K562 (cell line): ENCODE data around the gene TARS2. TPM values are rescaled to one million over a fixed set of nuclear protein-coding genes. Genes with fewer than 3 reads are reported as not detected.

Experiments
- ATAC-seq: fragments of 200-7000 bp; cut with Tn5 transposase; 3 replicates; pipeline ENCODE4 v1.9.1; 2020; ENCODE audit warnings: moderate library complexity
- BruUV-seq: library from RNA; stranded (reverse); fragments of 400-500 nt; replicated peaks from 2 replicates; lab custom pipeline; 2021; lab: Mats Ljungman, UMichigan
- CTCF ChIA-PET: fragments of 300-600 bp; formaldehyde crosslinking; extraction: SDS; loops from one replicate; lab custom pipeline; 2021; ENCODE audit warnings: low intra/inter-chr PET ratio; lab: Yijun Ruan, JAX
- POLR2A ChIA-PET: fragments of 300-600, 350-650 bp; sonication (Branson Sonifier 250); formaldehyde crosslinking; extraction: SDS; loops from one replicate; lab custom pipeline; 2021; ENCODE audit warnings: antibody characterized with exemption, inconsistent platforms; lab: Yijun Ruan, JAX
- DNase-seq, 4 experiments: peaks; one replicate each; pipeline versions ENCODE4 v3.0.0 to v3.0.0-alpha.2; 2011 to 2018; ENCODE audit warnings: low spot score in 3 of 4, mixed read lengths in 3 of 4; ENCODE audit errors: extremely low read depth in 1 of 4
- FAIRE-seq: peaks from 2 replicates; lab custom pipeline; 2011; peaks lifted over from hg19 to GRCh38; lab: Jason Lieb, UNC
- H2AFZ ChIP-seq: 2 replicates; pipeline ENCODE4 v1.6.0; 2011; ENCODE audit warnings: low read depth, low read length, control low read depth, inconsistent platforms
- H3K27ac ChIP-seq: fragments of 200-600 bp; 3 replicates; pipeline ENCODE4 v1.8.0; 2011; ENCODE audit warnings: low read depth, mild to moderate bottlenecking, control low read depth, inconsistent platforms, low read length, moderate library complexity, mixed read lengths; ENCODE audit errors: extremely low read depth
- H3K27me3 ChIP-seq, 2 experiments: fragments of 300-600 bp in 1 of 2; 2 replicates in 1 of 2; 3 replicates in 1 of 2; pipeline versions ENCODE4 v1.6.0 to v1.8.0; 2011; ENCODE audit warnings: inconsistent platforms in 2 of 2, low read length in 2 of 2, mild to moderate bottlenecking in 1 of 2, mixed read lengths in 1 of 2, moderate library complexity in 1 of 2; ENCODE audit not compliant: control insufficient read depth in 2 of 2, insufficient read depth in 2 of 2
- H3K36me3 ChIP-seq: fragments of 300-600 bp; 3 replicates; pipeline ENCODE4 v1.8.0; 2011; ENCODE audit warnings: mild to moderate bottlenecking, low read length, inconsistent platforms; ENCODE audit not compliant: control insufficient read depth, insufficient read depth
- H3K4me1 ChIP-seq, 2 experiments: fragments of 200-600 bp in 1 of 2; replicated peaks in 1 of 2; 2 replicates in 1 of 2; 3 replicates in 1 of 2; pipeline versions ENCODE4 v1.5.1 to v1.8.0; 2011; ENCODE audit warnings: inconsistent platforms in 2 of 2, low read length in 2 of 2, mild to moderate bottlenecking in 1 of 2, mixed read lengths in 1 of 2, moderate library complexity in 1 of 2; ENCODE audit not compliant: control insufficient read depth in 2 of 2, insufficient read depth in 2 of 2
- H3K4me2 ChIP-seq: 2 replicates; pipeline ENCODE4 v1.6.1; 2011; ENCODE audit warnings: low read length, control low read depth, inconsistent platforms, mixed read lengths; ENCODE audit not compliant: insufficient read depth
- H3K4me3 ChIP-seq: fragments of 200-600 bp; sonication (generic), shearing (Covaris generic); 2 replicates; pipeline ENCODE4 v1.5.1; 2016; ENCODE audit warnings: control low read depth, inconsistent platforms
- H3K79me2 ChIP-seq: fragments of 200-600 bp; 3 replicates; pipeline ENCODE4 v1.8.0; 2011; ENCODE audit warnings: low read length, inconsistent platforms; ENCODE audit not compliant: control insufficient read depth, insufficient read depth
- H3K9ac ChIP-seq, 2 experiments: 2 replicates each; pipeline versions ENCODE4 v1.6.0 to v1.6.1; 2011; ENCODE audit warnings: low read depth in 2 of 2, low read length in 2 of 2, control low read depth in 1 of 2, inconsistent platforms in 1 of 2, mild to moderate bottlenecking in 1 of 2, mixed read lengths in 1 of 2; ENCODE audit not compliant: insufficient read depth in 1 of 2
- H3K9me1 ChIP-seq: one replicate; pipeline ENCODE4 v1.6.0; 2011; ENCODE audit warnings: inconsistent platforms, mild to moderate bottlenecking, low read length, moderate library complexity; ENCODE audit not compliant: control insufficient read depth, insufficient read depth
- H3K9me3 ChIP-seq: replicated peaks from 2 replicates; pipeline ENCODE4 v1.5.1; 2011; ENCODE audit warnings: low read depth, low read length, inconsistent platforms; ENCODE audit not compliant: control insufficient read depth, insufficient read depth
- H4K20me1 ChIP-seq: replicated peaks from 2 replicates; pipeline ENCODE4 v1.6.1; 2011; ENCODE audit warnings: low read length, inconsistent platforms, mixed read lengths; ENCODE audit not compliant: control insufficient read depth, insufficient read depth
- ETV5 ChIP-seq: sonication (generic); formaldehyde crosslinking; IDR thresholded peaks from 2 replicates; pipeline ENCODE4 v1.4.0; 2020; ENCODE audit warnings: low read depth, mild to moderate bottlenecking, missing genetic modification reagents
- GATAD2A ChIP-seq: fragments of 450-650 bp; IDR thresholded peaks from 2 replicates; pipeline ENCODE4 v1.6.1; 2017
- GTF2F1 ChIP-seq: IDR thresholded peaks from 2 replicates; pipeline ENCODE4 v1.6.1; 2011; ENCODE audit warnings: low read depth, low read length, improper control_type of control experiment
- HDAC1 ChIP-seq, 2 experiments: fragments of 450-650 bp; IDR thresholded peaks; 2 replicates each; pipeline ENCODE4 v1.6.1; 2016 to 2017; ENCODE audit warnings: inconsistent platforms in 1 of 2, mild to moderate bottlenecking in 1 of 2, moderate library complexity in 1 of 2
- HLTF ChIP-seq: fragments of 450-650 bp; IDR thresholded peaks from 2 replicates; pipeline ENCODE4 v1.6.1; 2016
- HNRNPLL ChIP-seq: fragments of 200-400 bp; formaldehyde crosslinking; IDR thresholded peaks from 2 replicates; pipeline ENCODE4 v1.6.1; 2017; ENCODE audit warnings: low read length, low read depth, mild to moderate bottlenecking; ENCODE audit not compliant: poor library complexity, severe bottlenecking
- MAFF ChIP-seq: IDR thresholded peaks from 2 replicates; pipeline ENCODE4 v1.6.1; 2012; ENCODE audit warnings: low read length, improper control_type of control experiment
- SNRNP70 ChIP-seq: fragments of 200-400 bp; formaldehyde crosslinking; optimal IDR thresholded peaks from 2 replicates; pipeline ENCODE3; 2017; ENCODE audit warnings: low read depth, low read length
- THRB ChIP-seq: fragments of 450-650 bp; formaldehyde crosslinking; conservative IDR thresholded peaks from 2 replicates; pipeline ENCODE4 v1.4.0; 2022; ENCODE audit warnings: mild to moderate bottlenecking, missing genetic modification characterization
- ZBTB12 ChIP-seq: fragments of 250-450 bp; sonication (Bioruptor Pico); IDR thresholded peaks from 2 replicates; pipeline ENCODE4 v1.4.0; 2020
- ZNF184 ChIP-seq: sonication (generic); formaldehyde crosslinking; IDR thresholded peaks from 2 replicates; pipeline ENCODE4 v1.5.0; 2020; ENCODE audit warnings: missing genetic modification reagents
- ZNF232 ChIP-seq: sonication (generic); formaldehyde crosslinking; IDR thresholded peaks from 2 replicates; pipeline ENCODE4 v1.8.0; 2022; ENCODE audit warnings: mild to moderate bottlenecking, missing genetic modification reagents
- ZNF445 ChIP-seq: fragments of 250-450 bp; sonication (Bioruptor Pico); IDR thresholded peaks from 2 replicates; pipeline ENCODE4 v1.4.0; 2020; ENCODE audit warnings: low read depth, mild to moderate bottlenecking, moderate library complexity
- WGBS: fragments of 100-300 bp; shearing (Covaris generic); methylation state at CpG from one replicate; pipeline ENCODE4 v1.1.6; 2016; ENCODE audit warnings: low coverage, mixed read lengths; ENCODE audit not compliant: insufficient coverage; ENCODE audit errors: missing lambda C conversion rate; 5-methylcytosine and 5-hydroxymethylcytosine counted together
- in situ Hi-C: fragments of 300-500 bp; cut with MboI; formaldehyde crosslinking; loops from 4 replicates; pipeline ENCODE4 v1.15.0; 2018; ENCODE audit warnings: inconsistent platforms, mixed read lengths
- intact Hi-C: fragments of 100-400 bp; cut with micrococcal nuclease; formaldehyde crosslinking; loops from 2 replicates; pipeline ENCODE4 v1.14.2; 2022
- polyA plus RNA-seq, 8 experiments: library from polyadenylated mRNA; depleted of rRNA in 4 of 8; stranded (reverse) in 5 of 8; unstranded in 3 of 8; fragments of >200 nt; fragmentation: Nextera tagmentation in 2 of 8; fragmentation: Illumina TruSeq in 1 of 8; extraction: Ambion mirVana in 2 of 8; extraction: Trizol in 1 of 8; gene quantifications; 2 replicates each; pipeline versions ENCODE4 v1.2.1 to v1.2.3, GENCODE V29; 2011 to 2014; ENCODE audit warnings: inconsistent platforms in 1 of 8, missing spikeins in 1 of 8
- total RNA-seq, 7 experiments: library from RNA; depleted of rRNA in 6 of 7; stranded (reverse); fragments of >200 nt in 6 of 7; fragmentation: Illumina TruSeq in 2 of 7; extraction: Trizol in 2 of 7; gene quantifications; 2 replicates each; pipeline versions ENCODE4 v1.2.1 to v1.2.3, GENCODE V29; 2011 to 2021; ENCODE audit warnings: low replicate concordance in 1 of 7

The TARS2 gene
- total and polyA plus RNA-seq, 9 of the 15 experiments (the other 6 are each of a cell fraction or from before 2014, with no cell fraction given) = 17.0 to 64.2 (median 39.4) TPM

GRCh38 chr1:150444232-150444631 is 43.0 kb upstream of the TARS2 start:
- FAIRE-seq (no peak), ATAC-seq (no peak), DNase-seq (no peak)
- Histone ChIP-seq H3K9me1 (no peaks in the 10 kb centered on the region), H3K4me1 (no peaks in the 10 kb centered on the region), H3K9ac (no peak overlapping the region), H3K27ac (no peak overlapping the region), H2AFZ (no peak overlapping the region), H3K79me2 (no peaks in the 10 kb centered on the region; the same call in 2 of the 3 replicates), H3K4me3 (no peak overlapping the region), H3K36me3 (peaks cover 83% of the 10 kb centered on the region), H3K9me3 (no peaks in the 10 kb centered on the region), H3K4me2 (no peak overlapping the region), H3K27me3 (no peaks in the 10 kb centered on the region), H4K20me1 (no peaks in the 10 kb centered on the region)
- POLR2A ChIA-PET = interaction anchor here (0.6 kb wide), 1 partner anchor 72 kb away, joined by 3 read pairs; no protein-coding TSS in a partner anchor
- CTCF ChIA-PET = no interaction called here
- 93% methylated on average over 1 of the region's 1 CpG for WGBS
- no peak for TF ChIP-seq ZBTB12
- TF ChIP-seq ETV5 (CRISPR knock-in tag) = no peak
- no peak for TF ChIP-seq SNRNP70
- no peak for TF ChIP-seq ZNF445 (CRISPR knock-in tag)
- no peak for TF ChIP-seq HNRNPLL
- no peak for TF ChIP-seq MAFF
- TF ChIP-seq HLTF = no peak
- TF ChIP-seq GATAD2A = no peak
- TF ChIP-seq ZNF232 (CRISPR knock-in tag) = no peak
- TF ChIP-seq THRB (CRISPR knock-in tag) = no peak
- no peak for TF ChIP-seq ZNF184 (CRISPR knock-in tag)
- no peak for TF ChIP-seq HDAC1 (IDR thresholded peaks at IDR 0.05)
- TF ChIP-seq GTF2F1 = no peak
- no TSS peak for BruUV-seq
- in situ Hi-C loops (no loop called here), intact Hi-C loops (no loop called here)
